ENCODE results near the gene CARMIL3. TPM values are rescaled to one million over a fixed set of nuclear protein-coding genes. Genes with fewer than 3 reads are reported as not detected.
"Not testable (repeated sequence)": the region's sequence is repeated elsewhere in the genome, so short reads cannot be mapped to it uniquely, and the experiment has no call there.

Gene CARMIL3, protein sequence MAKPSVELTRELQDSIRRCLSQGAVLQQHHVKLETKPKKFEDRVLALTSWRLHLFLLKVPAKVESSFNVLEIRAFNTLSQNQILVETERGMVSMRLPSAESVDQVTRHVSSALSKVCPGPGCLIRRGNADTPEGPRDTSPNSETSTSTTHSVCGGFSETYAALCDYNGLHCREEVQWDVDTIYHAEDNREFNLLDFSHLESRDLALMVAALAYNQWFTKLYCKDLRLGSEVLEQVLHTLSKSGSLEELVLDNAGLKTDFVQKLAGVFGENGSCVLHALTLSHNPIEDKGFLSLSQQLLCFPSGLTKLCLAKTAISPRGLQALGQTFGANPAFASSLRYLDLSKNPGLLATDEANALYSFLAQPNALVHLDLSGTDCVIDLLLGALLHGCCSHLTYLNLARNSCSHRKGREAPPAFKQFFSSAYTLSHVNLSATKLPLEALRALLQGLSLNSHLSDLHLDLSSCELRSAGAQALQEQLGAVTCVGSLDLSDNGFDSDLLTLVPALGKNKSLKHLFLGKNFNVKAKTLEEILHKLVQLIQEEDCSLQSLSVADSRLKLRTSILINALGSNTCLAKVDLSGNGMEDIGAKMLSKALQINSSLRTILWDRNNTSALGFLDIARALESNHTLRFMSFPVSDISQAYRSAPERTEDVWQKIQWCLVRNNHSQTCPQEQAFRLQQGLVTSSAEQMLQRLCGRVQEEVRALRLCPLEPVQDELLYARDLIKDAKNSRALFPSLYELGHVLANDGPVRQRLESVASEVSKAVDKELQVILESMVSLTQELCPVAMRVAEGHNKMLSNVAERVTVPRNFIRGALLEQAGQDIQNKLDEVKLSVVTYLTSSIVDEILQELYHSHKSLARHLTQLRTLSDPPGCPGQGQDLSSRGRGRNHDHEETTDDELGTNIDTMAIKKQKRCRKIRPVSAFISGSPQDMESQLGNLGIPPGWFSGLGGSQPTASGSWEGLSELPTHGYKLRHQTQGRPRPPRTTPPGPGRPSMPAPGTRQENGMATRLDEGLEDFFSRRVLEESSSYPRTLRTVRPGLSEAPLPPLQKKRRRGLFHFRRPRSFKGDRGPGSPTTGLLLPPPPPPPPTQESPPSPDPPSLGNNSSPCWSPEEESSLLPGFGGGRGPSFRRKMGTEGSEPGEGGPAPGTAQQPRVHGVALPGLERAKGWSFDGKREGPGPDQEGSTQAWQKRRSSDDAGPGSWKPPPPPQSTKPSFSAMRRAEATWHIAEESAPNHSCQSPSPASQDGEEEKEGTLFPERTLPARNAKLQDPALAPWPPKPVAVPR (N-terminal part only)
- 1 to 10 TPM; 1.3 to 2.4 (median 1.7) TPM for polyA plus RNA-seq (ENCODE audit: insufficient read length in 4 of 4)

DNA sequence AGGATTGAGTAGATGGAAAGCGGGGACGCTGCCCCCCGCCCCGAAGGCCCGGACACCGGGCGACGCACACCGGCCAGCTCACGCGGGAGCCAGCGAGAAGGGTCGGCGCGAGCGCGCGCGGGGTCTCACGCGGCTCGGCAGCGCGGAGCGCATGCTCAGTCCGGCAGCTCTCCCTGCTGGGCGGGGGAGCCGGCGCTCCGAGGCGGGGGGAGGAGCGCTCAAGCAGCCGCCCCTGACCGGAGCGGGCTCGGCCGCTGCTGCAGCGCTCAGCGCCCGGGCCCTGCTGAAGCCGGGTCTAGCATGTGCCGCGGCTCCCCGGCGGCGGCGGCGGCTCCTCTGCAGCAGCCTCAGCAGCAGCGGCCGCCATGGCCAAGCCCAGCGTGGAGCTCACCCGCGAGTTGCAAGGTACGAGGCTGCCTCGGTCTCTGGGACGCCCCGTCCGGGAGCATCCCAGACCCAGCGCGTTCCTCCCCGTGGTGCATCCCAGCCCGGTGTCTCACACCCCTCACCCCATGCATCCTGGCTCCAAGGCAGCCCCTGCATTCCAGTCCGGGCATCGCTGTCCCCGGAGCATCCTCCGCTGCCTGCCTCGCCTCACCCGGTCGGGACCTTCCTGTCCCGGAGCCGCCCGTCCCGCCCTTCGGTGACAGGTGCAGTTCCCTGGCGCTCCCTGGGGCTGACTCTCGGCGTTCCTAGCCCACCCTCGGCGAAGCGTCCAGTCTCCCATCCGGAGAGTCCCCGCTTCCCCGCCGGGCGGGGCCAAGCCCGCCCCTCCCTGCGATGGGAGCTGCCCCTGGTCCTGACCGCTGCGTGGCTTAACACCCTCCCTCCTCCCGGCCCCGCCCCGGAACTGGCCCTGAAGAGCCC, at the start of gene CARMIL3:
Gene CARMIL3 (plus strand): TSS at position 221 of the 867 bp plus-strand sequence. CDS start 145 bp downstream, at position 366.
- peak in 1 of 4 donors; percentile 65 for DNase-seq (ENCODE audit: low read depth in 4 of 4, low spot score in 2 of 4)

DNA sequence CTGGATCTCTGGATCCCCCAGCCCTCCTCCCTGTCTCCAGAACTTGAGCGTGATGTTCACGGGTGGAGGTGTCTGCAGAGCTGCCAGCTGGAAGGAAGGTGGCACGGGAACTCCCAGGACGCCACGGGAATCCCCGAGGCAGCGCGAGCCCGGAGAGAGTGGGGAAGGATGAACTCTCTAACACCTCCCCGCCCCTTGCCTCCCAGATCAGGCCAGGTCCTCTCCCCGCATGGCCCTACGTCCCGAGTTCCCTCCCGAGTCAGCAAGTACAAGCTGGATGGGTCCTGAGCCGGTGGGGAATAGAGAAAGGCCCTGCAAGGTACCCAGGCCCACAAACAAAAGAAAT, 45.4 kb upstream of the CARMIL3 start:
- not testable (repeated sequence) for DNase-seq (ENCODE audit: low read depth in 4 of 4, low spot score in 2 of 4)

GRCh38 chr14:24006817-24007652, 44.8 kb upstream of the CARMIL3 start:
- DNase-seq (ENCODE audit: low read depth in 4 of 4, low spot score in 2 of 4): peak in 1 of 4 donors; percentile 23

DNA sequence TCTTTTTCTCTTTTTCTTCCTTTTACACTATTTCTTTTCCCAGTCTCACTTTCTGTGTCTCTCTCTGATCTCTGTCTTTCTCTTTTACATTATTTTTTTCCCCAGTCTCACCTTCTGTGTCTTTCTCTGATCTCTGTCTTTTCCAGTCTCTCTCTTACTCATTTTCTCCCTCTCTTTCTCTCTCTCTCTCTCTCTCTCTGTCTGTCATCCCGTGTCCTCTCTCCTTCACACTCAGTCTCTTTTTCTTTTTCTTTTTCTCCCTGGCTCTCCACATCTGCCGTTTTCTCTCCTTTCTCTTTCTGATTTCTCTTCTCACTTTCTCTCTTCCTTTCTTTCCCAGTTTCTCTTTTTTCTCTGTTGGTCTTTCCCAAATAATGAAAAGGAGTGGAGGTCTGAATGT, 40.8 kb upstream of the CARMIL3 start:
- no peak for DNase-seq (ENCODE audit: low read depth in 4 of 4, low spot score in 2 of 4)

DNA sequence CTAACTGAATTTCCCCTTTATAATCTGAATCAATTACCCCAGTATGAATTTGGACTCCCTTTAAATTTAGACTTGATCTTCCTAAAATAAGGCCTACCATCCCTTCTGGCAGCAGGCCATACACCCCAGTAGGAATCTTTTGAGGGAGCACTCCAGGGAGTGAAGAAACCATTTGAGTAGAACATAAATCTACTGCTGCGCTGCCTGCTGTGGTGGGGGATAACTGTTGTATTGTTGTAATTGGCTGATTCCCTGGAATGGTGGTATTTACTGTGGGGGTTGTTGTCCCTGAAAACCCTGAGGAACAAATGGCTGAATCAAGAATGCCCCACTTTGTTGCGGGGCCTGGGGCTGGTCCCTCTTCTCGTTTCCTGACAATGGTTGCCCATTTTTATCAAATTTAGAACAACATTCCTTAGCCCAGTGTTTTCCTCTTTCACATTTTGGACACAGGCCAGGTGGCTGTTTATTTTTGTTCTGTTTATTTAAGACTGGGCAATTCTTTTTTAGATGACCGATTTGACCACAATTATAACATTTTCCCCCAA, 39.0 kb upstream of the CARMIL3 start:
- DNase-seq (ENCODE audit: low read depth in 4 of 4, low spot score in 2 of 4): not testable (repeated sequence)

DNA sequence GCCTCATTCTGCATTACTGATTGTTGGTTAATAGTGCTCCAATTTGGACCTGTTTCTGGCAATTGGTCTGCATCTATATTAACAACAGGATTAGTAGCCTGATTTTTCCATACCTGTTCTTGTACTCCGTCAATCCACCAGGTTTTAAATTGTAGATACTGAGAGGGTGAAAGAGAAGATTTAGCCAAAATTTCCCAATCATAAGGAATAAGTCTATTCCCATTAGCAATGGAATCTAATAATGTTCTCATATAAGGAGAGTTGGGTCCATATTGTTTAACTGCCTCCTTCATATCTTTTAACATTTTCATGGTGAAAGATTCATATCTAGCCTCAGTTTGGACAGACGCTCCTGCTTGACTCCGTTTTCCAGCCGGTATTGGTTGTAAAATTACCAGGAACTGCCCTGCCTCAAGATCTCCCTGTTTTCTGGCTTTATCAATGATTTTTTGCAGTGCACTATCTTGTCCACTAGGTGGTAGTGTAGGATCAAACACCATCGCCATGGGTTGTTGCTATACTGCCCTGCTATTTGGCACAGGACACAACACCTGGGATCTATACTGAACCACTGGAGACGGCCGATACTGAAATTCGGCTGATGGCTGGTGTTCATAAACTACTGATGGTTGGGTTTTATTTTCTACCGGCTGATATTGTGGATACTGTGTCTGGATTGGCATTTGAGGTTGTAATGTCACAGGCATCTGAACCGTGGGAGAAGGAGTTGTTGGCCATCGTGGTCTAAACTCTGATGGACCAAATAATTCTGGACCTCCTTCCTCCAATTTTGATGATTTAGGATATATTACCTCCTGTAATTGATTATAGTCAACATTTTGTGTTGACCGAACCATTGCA, 37.9 kb upstream of the CARMIL3 start:
- peak in 2 of 4 donors; percentile 24 to 62 for DNase-seq (ENCODE audit: low read depth in 4 of 4, low spot score in 2 of 4)

GRCh38 chr14:24015745-24016144, 36.1 kb upstream of the CARMIL3 start:
- not testable (repeated sequence) for DNase-seq (ENCODE audit: low read depth in 4 of 4, low spot score in 2 of 4)

GRCh38 chr14:24018978-24019377, 32.8 kb upstream of the CARMIL3 start:
- DNase-seq (ENCODE audit: low read depth in 4 of 4, low spot score in 2 of 4): not testable (repeated sequence)

- not testable (repeated sequence) for DNase-seq (ENCODE audit: low read depth in 4 of 4, low spot score in 2 of 4)
Measured at GRCh38 chr14:24019944-24020343, 31.9 kb upstream of the CARMIL3 start.

- not testable (repeated sequence) for DNase-seq (ENCODE audit: low read depth in 4 of 4, low spot score in 2 of 4)
Measured at GRCh38 chr14:24020520-24020919, 31.3 kb upstream of the CARMIL3 start.

DNA sequence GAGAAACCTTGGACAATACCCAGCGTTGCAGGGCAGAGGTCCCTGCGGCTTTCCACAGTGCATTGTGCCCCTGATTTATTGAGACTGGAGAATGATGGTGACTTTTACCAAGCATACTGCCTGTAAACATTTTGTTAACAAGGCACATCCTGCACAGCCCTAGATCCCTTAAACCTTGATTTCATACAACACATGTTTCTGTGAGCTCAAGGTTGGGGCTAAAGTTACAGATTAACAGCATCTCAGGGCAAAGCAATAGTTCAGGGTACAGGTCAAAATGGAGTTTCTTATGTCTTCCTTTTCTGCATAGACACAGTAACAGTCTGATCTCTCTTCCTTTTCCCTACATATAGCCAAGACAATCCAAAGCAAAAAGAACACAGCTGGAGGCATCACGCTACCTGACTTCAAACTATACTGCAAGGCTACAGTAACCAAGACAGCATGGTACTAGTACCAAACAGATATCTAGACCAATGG, 26.8 kb upstream of the CARMIL3 start:
- DNase-seq (ENCODE audit: low read depth in 4 of 4, low spot score in 2 of 4): not testable (repeated sequence)

- not testable (repeated sequence) for DNase-seq (ENCODE audit: low read depth in 4 of 4, low spot score in 2 of 4)
Measured at GRCh38 chr14:24029687-24030086, 22.1 kb upstream of the CARMIL3 start.

DNA sequence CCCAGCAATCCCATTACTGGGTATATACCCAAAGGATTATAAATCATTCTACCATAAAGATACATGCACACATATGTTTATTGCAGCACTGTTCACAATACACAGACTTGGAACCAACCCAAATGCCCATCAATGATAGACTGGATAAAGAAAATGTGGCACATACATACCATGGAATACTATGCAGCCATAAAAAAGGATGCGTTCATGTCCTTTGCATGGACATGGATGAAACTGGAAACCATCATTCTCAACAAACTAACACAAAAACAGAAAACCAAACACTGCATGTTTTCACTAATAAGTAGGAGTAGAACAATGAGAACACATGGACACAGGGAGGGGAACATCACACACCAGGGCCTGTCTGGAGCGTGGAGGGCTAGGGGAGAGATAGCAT, 20.5 kb upstream of the CARMIL3 start:
- not testable (repeated sequence) for DNase-seq (ENCODE audit: low read depth in 4 of 4, low spot score in 2 of 4)

DNA sequence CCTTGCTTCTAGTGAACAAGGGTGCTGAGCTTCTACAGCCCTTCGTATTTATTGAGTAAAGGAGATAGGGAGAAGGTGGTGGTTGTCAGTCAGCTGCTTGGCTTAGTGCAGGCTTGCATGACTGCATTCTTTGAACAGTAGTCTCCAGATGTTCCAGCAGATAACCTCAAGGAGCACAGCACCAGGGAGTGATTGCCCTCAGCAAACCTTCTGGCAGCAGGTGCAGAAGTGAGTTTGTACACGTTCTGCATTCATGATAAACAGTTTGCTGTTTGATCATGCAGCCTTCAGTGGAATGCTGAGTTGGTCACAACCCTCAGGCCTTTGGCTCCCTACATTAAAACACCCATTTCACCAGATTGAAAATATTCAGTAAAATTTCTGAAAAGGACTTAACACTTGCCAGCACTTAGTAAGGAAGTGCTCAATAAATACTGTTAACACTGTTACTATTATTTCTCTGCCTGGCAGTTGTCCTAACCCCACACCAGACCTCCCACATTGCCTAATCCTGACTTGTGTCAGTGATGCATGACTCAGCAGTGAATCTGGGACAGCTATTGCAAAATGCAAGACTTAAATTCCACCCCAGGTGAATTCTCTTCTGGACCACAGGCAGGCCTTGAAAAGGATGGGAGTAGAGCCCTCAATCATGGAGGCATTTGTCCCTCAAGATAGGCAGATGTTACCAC, 18.9 kb upstream of the CARMIL3 start:
- DNase-seq (ENCODE audit: low read depth in 4 of 4, low spot score in 2 of 4): no peak

DNA sequence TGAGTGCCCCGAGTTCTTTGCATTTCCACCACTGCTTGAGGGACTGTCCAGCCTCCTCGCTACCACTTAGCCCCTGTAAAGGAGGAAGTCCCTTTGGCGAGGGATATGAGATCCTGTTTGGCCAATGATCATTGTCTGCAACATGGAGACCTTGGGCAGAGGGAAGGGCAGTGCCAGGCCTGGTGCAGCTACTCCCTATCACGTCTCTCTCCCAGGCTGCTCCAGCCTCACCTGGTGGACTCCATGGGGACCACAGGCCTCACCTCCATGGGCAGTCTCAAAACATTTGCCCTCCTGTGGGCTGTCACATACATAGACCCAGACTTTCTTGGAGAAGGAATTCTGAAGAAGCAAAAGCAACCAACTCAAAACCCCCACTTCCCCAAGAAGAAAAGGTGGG, 16.0 kb upstream of the CARMIL3 start:
- not testable (repeated sequence) for DNase-seq (ENCODE audit: low read depth in 4 of 4, low spot score in 2 of 4)

- DNase-seq (ENCODE audit: low read depth in 4 of 4, low spot score in 2 of 4): peak in 1 of 4 donors; percentile 59
Measured at GRCh38 chr14:24036169-24036962, 15.4 kb upstream of the CARMIL3 start.
